Measurements from ENCODE around the gene ALOXE3. TPM values are rescaled to one million over a fixed set of nuclear protein-coding genes. Genes with fewer than 3 reads are reported as not detected.

The ALOXE3 gene
- total RNA-seq, 1 experiment from 2014 or later, result not detected

DNA sequence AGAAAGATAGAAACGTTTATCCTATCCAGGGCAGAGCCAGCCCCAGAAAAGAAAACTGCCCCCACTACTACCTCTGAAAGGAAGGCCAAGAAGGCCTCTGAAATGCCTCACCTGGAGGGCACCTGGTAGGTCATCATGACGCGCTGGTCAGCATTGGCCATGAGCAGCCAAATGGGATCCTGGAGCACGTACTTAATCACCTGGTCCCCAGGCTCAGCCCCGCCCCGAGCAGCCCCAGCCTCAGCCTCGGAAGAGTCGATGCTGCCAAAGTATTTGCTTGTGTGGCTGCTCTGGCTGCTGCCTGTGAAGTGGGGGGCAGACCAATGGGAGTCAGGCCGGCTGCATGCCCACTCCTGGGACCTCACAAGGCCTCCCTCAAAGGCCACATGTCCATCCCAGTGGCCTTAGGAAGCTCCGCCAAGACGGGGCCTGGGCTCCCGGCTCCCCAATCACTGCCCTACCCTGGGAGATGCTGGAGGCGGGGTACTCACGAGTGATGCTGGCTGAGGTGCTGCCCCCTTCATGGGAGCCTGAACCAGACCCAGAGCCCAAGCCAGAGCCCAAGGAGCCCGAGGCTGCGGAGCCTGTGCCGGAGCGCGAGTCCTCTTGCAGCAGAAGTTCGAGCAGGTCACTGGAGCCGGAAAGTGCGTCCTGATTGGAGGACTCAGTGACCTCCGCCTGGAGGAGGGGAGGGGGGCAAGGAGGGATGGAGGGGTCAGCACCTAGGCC, 24.0 kb upstream of the ALOXE3 start:
- no peak for DNase-seq (ENCODE audit: low spot score)

DNA sequence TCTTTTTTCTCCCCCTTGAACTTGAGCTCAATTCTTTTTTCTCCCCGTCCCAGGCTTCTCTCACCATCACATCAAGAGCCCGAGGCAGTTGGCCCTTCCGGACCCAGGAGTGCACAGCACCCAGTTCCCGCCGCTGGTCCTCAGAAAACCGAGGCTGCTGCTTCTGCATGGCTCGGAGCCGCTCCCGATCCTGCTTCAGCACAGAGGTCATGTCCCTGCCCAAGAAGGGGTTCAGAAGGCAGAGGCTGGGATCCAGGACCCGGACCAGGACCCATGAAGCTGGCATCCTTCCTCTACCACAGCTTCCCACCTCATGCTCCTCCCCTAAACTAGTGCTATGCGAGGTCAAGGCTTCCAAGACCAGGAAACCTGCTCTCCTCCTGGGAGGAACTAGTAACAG, 23.4 kb upstream of the ALOXE3 start:
- DNase-seq (ENCODE audit: low spot score), result no peak

DNA sequence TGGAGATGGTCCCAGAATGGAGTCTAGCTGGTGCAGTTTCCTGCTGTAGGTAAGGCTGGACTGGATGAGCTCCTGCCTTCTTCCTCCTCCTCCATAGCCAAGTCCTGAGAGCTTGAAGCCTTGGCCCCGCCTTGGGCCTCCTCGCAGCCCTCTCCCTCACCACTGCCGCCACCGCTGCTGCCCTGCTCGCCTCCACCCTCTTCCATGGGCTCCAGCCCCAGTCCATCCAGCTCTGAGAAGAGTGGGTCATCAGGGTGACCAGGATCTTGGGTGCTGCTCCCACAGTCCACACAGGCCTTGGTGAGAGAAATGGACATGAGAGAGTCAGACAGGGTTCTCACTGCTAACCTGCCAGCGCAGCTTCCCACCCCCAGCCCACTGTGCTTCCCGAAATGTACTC, 22.7 kb upstream of the ALOXE3 start:
- DNase-seq (ENCODE audit: low spot score), result no peak

DNA sequence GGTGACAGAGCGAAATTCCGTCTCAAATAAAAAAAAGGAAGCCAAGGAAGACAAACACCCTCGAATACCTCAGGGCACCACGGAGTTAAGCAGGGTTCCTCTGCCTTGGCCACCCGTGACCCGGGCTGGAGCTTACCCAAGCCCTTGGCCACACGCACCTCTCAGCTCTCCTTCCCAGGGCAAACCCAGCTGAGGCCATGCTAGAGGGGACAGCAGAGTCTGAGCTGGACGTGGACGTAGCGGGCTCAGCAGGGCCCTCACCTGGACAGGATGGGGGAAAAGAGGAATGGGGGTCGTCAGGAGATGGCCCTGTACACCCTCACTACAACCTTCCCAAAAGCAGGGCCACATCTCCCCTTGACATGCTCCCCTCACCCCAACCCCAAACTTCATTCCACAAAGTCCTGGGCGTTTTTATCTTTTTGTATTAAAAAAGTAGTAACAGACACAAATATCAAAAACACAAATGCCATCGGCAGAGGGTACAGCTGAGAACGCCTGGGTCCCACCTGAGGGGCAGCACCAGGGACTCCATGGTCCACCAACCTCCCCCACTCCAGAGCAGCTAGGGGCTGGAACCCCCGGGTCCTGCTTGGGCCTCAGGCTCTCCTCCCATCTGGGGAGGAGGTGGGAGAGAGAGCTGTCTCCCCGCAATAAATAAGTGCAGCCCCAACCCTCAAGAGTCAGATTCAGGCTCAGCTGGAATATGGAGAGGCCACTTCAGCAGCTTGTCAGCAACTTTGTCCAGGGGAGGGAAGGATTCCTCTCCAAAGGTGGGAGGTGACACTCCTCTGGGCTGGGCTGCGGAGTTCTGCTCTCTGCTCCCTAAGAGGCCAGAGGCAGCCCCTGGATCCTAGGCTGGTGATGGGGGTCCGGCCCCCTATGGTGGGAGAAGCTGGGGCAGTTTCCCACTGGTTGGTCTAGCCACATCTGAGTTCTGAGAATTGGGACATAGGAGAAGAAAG, 22.0 kb upstream of the ALOXE3 start:
- DNase-seq (ENCODE audit: low spot score), result no peak

DNA sequence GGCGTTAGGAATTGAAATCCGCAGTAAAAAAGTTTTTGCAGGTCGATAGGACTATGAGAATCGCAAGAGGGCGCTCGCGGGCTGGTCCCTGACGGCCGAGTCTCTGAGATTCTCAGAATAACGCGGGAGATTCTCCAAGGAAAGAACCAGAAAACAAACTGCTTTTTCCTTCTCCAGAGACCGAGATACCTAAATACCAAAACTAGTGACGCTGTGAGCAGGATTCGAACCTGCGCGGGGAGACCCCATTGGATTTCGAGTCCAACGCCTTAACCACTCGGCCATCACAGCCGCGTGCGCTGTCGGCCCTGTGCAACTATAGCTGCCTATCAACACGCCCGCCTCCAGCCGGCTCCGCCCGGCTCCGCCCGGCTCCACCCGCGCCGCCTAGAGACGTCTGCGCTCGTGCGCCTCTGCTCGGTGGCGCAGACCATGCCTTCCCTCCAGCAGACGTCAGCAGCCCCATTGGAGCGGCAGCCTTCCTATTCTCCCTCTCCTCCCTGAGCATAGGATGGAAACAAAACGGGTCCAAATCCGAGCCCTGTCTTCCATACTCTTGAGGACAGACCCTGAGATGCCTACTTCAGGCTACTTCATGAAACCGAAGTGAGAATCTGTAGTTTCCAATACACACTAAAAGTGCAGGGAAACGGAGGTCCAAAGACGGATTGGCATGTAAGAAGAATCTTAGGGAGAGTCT, 20.5 kb upstream of the ALOXE3 start:
- peak; percentile 99 for DNase-seq (ENCODE audit: low spot score)

DNA sequence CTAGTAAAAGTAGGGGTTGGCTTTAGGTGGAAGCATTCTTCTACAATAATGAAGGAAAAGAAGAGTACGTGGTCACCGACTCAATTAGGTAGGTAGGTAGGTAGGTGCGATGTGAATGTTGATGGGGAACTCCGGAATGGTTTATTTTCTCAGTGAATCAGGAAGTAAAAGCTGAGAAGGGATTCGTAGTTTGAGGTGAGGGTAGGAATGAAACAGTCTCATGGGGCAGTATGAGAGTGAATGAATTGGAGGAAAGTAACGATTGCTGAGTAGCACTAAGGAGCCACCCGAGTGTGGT, 20.0 kb upstream of the ALOXE3 start:
- DNase-seq (ENCODE audit: low spot score), result no peak

DNA sequence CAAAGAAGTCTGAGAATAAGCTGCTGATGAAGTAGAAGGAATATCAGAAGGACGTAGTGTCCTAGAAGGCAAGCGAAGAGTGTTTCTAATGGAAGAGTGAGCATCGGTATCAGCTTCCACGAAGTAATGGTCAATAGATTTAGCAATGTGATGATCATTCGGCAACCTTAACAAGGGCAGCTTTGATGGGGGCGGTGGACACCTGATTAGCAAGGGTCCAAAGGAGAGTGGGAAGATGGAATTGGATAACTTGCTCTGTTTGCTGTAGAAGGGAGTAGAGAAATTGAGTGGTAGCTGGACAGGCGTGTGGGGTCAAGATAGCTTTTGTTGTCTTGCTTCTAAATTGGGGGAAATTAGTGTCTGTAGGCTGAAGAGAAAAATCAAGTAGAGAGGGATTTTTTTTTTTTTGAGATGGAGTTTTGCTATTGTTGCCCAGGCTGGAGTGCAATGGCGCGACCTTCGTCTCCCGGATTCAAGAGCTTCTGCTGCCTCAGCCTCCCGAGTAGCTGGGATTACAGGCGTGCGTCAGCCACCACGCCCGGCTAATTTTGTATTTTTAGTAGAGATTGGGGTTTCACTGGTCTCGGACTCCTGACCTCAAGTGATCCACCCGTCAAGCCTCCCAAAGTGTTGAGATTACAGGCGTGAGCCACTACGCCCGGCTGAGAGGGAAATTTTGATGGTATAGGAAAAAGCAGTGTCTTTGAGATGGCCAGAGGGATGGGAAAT, 19.5 kb upstream of the ALOXE3 start:
- no peak for DNase-seq (ENCODE audit: low spot score)

DNA sequence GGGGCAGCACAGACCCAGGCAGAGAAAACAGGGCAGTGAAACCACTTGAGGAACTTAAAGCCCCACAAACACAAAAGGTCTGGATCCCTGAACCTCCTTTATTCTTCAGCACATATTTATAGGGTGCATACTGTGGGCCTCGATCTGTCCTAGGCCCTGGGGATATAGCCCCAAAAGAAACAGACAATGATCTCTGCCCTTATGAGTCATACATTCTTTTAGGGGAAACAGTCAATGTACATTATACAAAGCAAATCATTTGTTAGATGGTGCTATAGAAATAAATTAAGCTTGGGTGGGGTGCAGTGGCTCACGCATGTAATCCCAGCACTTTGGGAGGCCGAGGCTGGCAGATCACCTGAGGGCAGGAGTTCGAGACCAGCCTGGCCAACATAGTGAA, 15.6 kb upstream of the ALOXE3 start:
- no peak for DNase-seq (ENCODE audit: low spot score)

DNA sequence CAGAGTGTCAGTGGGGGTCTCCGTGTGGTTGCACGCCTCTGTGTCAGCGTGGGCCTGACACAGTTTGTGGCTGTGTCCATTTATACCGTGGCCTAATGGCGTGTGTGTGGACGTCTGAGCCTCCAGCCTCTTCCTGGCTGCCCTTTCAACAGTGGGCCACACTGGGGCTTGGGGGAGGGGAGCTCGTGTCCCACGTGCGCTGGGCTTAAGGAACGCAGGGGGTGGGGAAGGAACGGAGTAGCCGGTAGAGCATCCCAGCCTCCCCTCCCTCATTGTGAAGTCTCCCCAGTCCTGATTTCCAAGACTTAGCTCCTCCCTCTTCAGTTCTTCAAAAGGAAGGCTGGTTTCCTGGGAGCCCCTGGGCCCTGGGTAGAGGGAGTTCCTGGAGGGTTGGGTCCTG, 15.1 kb upstream of the ALOXE3 start:
- DNase-seq (ENCODE audit: low spot score), result no peak

DNA sequence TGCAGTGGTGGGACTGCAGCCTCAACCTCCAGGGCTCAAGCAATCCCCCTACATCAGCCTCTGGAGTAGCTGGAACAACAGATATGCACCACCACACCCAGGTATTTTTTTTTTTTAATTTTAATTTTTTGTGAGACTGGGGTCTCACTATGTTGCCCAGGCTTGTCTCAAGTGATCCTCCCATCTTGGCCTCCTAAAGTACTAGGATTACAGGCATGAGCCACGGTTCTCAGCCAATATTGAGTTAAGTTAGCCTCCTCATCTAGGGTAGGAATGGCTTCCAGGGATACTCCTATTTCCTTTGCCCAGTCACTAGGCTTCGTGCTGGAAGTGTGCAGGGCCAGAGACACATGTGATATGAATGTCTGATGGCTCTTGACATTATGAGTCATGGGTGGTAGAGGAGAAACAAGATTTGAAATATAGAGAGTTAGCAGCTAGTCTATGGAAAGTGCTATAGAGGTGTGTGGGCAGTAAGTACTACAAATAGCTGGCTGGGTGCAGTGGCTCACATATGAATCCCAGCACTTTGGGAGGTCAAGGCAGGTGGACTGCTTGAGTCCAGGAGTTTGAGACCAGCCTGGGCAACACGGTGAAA, 13.6 kb upstream of the ALOXE3 start:
- peak; percentile 59 for DNase-seq (ENCODE audit: low spot score)

DNA sequence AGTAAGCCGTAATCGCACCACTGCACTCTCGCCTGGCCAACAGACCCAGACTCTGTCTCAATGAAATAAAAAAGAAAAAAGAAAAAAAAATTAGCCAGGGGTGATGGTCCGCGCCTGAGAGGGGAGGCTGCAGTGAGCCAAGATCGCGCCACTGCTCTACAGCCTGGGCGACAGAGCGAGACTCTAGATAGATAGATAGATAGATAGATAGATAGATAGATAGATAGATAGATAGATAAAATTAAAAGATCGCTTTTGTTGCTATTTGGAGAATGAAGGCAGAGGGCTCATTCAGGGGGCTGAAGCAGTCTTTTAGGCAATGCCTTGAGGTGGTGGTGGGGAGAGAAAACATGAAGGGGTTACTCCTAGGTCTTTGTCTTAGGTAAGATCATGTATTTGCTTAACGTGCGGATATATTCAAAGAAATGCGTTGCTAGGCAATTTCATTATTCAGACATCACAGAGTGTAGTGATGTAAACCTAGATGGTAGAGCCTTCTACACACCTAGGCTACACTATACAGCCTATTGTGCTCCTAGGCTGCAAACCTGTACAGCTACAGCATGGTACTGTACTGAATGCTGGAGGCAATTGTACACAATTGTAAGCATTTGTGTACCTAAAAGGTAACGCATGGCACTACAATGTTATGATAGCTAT, 9.9 kb upstream of the ALOXE3 start:
- DNase-seq (ENCODE audit: low spot score), result no peak

DNA sequence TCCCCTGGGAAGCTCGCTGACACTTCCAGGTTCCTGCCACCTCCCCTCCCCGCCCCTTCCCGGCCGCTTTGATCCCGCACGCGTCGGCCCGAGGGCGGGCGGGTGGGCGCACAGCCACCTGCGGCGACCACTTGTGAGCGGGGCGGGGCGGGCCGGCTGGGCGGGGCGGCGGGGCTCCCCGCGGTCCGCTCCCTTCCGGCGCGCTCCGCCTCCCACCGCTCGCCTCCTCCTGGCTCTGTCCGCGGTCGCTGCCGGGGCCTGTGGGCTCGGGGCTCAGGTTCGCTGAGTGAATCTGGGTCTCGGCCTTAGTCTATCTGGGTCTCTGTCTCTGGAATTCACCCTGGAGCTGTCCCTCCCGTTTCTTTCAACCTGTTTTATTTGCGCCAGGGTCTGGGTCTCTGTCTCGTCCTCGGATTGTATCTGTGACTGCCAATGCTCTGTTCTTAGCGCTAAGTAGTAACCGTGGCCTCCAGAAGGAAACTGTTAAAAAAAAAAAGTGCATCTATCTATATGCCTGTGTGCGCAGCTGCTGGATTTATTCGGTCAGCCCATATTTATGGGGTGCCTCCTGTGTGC, 8.3 kb upstream of the ALOXE3 start:
- DNase-seq (ENCODE audit: low spot score), result peak; percentile 23

DNA sequence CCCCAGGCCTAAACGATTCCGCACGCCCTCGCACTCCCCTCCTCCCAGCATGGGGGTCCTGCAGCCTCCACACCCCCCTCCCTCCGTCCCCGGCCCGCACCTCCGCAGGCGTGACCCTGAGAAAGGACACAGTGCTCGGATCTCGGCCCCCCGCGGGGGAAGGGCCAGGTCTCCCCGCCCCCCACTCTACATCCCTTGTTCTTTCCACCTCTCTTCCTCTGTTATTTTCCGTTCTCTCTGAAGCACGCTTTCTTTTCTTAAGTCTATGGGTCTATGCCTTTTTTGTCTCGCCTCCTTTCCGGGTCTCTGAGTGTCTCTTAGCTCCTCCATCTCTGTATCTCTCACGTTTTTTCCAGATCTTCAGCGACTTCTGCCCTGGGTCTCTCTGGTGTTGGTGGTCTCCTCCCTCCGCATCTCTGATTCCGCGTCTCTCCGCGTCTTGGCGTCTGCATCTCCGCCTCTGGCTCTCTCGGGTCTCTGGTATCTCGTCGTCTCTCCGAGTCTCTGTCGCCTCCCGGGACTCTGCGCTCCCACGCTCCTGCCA, 7.7 kb upstream of the ALOXE3 start:
- peak; percentile 18 for DNase-seq (ENCODE audit: low spot score)

DNA sequence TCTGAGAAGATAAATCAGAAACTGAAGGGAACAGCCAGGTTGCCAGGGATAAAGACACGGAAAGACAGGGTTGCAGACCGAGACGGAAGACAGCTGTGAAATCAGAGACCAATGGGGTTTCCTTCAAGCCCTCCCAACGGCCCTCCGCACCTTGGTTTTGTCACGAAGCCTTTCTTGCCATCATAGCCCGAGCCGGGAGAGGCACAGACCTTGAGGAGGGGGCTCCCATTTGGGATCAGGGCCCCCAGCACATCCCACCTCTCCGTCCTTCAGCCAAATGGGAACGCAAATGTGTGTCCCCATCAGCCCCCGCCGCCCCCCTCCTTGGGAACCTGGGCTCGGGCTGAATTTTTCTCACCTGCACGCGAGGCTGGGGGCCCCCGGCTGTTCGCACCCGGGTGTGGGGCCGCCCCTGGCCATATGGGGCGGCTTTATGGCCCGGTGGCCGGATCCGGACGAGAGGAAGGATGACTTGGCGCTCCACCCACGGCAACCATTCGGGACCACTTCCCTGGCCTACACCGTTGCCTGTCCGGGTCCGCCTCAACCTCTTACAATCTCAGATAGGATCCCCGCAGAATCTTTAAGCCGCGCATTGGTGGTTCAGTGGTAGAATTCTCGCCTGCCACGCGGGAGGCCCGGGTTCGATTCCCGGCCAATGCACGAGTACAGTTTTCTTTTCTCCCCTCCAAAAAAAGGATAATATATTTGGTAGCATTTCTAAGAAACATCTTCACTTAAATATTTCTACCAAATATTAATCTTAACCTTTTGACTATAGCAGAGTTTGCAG, 7.0 kb upstream of the ALOXE3 start:
- DNase-seq (ENCODE audit: low spot score), result peak; percentile 76

DNA sequence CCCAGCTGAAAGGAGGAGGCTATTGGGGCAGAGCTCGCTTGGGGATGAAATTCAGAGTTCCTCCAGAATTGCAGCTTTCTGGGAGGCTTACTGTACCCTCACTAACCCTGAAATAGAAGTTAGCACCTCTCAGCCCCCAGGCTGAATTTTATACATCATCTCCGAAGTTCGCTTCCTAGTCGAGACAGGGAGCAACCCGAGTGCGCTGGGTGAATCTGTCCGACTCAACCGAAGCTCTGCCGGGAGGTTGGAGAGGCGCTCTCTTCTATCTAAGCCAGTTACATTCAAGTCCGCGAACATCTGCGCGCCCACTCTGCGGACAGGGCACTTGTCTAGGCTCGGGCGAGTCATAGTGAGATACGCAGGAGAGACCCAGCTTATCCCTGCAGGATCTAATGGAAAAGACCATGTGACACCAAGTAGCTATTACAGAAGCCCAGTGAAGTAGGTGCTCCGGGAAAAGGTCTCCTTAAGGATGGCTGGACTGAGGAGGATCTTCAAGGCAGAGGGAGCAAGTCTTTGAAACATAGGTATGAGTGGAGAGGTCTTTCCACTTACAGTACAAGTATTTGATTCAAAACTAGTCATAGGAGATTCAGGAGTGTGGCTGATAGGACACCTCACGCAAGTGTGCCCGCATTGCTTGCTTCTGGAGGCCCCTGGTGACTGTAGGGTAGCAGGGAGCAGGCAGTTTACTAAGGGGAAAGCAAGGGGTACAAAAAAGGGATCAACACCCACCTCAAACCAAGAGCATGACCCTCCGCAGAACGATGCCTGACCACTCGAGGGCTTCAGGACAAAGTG, 6.2 kb upstream of the ALOXE3 start:
- no peak for DNase-seq (ENCODE audit: low spot score)

DNA sequence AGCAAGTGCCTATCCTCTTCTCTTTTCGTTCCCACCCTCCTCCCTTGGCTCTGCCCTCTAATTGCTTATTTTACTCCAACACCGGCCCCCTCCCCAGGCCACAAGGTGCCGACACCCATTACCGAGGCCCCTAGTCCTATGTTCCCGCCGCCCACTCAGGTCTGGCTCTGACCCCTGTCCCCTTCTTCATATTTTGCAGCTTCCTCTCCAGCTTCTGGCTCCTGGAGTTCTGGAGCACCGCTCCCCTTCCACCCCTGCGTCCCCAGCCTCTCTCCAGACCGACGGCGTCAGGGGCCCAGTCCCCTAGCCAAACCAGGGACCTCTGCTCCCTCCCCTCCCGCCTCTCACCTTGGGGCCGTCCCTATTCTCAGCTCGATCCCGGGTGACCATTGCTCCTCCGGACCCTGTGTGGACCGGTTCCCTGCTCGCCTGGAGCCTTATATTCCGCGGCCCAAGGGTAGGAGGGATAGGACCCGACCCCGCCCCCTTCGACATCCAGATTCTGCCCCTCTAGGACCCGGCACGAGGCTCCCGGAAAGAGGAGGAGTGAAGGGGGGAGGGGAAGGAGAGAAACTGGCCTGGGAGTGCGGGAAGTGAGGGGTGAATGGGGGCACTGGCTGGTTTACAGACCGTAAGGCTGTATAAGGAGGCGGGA, 5.5 kb upstream of the ALOXE3 start, which contains the start of gene HES7:
HES7 (minus strand) TSS at position 412 of the 655 bp plus-strand sequence; CDS start at position 390, 22 bp downstream.
- no peak for DNase-seq (ENCODE audit: low spot score)

DNA sequence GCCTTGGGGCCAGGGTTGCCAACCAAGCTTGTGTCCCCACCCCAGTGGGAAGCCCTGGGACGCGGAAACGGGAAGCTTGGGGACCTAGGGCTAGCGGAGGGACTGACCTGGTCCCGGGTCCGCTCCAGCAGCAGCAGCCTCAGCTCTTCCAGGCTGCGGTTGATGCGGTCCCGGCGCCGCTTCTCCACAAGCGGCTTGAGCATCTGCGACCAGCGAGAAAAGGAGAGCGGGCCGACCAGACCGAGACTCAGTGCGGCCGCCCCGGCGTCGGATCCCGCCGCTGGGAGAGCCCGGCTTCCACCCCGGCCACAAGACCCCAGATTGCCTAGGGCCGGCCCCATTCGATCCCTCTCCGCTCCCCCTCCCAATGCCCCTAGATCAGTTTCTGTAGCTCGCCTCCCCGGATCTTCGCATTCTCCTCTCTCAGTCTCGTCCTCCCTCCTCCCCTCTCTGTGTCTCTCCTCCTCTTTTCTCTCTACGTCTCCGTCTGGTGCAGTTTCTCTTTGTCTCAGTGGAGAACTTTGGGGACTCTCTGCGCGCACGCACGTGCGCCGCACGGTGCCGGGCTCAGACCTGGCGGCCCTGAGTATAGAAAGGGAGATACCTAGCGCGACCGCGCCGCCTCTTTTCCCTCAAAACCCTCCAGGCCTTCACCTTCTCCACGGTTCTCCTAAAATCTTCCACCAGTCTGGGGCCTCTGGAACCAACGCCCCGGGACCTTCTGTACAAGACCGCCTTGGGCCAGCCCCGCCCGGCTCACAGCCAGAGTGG, 4.8 kb upstream of the ALOXE3 start:
- peak; percentile 16 for DNase-seq (ENCODE audit: low spot score)
